Measurements from ENCODE around the gene AGXT. TPM values are rescaled to one million over a fixed set of nuclear protein-coding genes. Genes with fewer than 3 reads are reported as not detected.

The AGXT gene
- total RNA-seq, 2 donors from 2014 or later: not detected

DNA sequence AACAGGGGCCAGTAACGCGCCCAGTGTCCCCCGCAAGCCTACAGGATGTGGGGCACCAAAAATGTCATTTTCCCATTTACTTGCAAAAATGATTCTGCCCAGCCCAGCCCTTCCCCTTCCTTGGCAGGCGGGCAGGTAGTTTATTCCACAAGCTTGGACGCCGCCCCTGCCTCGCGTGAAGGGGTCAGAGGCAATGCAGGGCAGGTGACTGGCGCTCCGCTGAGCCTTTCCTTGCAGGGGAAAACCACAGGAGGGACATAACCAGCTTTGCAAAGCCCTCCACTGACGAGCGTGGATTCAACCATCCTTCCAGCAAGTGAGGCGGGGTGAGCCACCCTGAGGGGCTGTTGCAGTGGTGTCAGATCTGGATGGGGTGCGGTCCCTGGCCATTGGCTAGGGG lies 22.1 kb downstream of the AGXT start:
- H3K36me3 Mint-ChIP-seq (ENCODE audit: low read depth): no peaks in the 10 kb centered on the region
- no peak overlapping the region for H3K4me3 Mint-ChIP-seq
- no peaks in the 10 kb centered on the region for H3K9me3 ChIP-seq (ENCODE audit: control insufficient read depth, low read length, poor library complexity, severe bottlenecking)
- peaks cover 5% of the 10 kb centered on the region for H3K27me3 Mint-ChIP-seq
- H3K27ac Mint-ChIP-seq: no peak overlapping the region
- ATAC-seq (no peak), DNase-seq (no peak)
- no peaks in the 10 kb centered on the region for H3K4me1 Mint-ChIP-seq

DNA sequence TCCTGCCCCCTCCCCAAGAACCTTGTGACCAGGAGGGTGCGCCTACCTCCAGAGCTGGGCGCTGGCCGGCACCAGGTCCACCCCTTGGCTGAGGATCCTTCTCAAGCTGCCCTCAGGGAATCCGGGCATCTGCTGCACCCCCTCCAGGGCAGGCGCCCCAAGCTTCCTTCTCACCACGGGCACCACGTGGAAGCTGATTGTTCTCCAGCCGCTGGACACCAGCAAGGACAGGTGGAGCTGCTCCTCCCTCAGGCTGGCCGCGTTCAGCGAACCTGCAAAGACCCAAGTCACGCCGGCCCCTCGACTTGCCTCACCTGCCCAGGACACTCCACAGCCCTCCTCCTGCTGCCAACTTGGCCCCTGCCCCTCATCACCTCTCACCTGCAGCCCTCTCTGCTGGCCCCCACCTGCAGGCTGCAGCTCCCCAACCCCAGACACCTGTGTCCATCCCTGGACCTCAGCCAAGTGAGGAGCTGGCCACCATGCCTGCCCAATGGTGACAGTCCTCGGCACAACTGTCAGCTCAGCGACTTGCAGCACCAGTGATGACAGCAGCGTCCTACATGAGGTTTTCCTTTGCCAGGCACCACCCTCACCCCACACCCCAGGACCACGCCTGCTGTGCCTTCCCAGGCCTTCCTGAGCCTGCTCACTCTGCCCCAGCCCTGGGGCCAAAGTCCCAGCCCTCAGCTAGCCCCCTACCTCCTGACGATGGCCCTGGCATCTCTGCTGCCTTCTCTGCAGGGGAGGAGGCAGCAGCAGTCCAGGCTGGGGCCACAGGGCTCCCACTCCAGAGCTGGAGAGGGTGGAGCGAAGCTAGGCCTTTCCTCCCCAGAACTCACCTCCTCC lies 23.1 kb downstream of the AGXT start:
- H3K4me1 Mint-ChIP-seq: no peaks in the 10 kb centered on the region
- H3K27ac Mint-ChIP-seq: no peak overlapping the region

DNA sequence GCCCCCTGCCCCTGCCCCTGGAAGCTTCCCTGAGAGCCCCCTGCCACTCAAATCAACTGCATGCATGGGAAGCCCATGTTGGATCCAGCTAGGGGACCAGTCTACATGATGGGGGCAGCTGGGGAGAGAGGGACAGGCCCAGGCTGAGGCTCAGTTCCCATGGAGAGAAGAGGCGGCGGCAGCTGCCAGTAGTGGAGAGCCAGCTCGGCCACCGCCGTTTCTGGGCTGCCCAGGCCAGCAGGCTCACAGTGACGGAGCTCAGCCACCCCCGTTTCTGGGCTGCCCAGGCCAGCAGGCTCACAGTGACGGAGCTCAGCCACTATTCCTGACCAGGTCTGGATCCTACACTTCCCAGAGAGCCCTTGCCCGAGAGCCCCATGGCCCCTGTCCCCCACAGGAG lies 23.7 kb downstream of the AGXT start:
- H3K4me3 Mint-ChIP-seq: no peak overlapping the region
- H3K27ac Mint-ChIP-seq: no peak overlapping the region
- DNase-seq (no peak), ATAC-seq (no peak)
- H3K36me3 Mint-ChIP-seq (ENCODE audit: low read depth): no peaks in the 10 kb centered on the region
- H3K4me1 Mint-ChIP-seq: no peaks in the 10 kb centered on the region
- no peaks in the 10 kb centered on the region for H3K9me3 ChIP-seq (ENCODE audit: control insufficient read depth, low read length, poor library complexity, severe bottlenecking)
- H3K27me3 Mint-ChIP-seq: peaks cover 5% of the 10 kb centered on the region

More for the DNA sequence above, 23.1 kb downstream of the AGXT start:
- DNase-seq (no peak), ATAC-seq (no peak)
- Mint-ChIP-seq H3K4me3 (no peak overlapping the region), H3K27me3 (peaks cover 5% of the 10 kb centered on the region), H3K36me3 (ENCODE audit: low read depth) (no peaks in the 10 kb centered on the region)
- no peaks in the 10 kb centered on the region for H3K9me3 ChIP-seq (ENCODE audit: control insufficient read depth, low read length, poor library complexity, severe bottlenecking)

DNA sequence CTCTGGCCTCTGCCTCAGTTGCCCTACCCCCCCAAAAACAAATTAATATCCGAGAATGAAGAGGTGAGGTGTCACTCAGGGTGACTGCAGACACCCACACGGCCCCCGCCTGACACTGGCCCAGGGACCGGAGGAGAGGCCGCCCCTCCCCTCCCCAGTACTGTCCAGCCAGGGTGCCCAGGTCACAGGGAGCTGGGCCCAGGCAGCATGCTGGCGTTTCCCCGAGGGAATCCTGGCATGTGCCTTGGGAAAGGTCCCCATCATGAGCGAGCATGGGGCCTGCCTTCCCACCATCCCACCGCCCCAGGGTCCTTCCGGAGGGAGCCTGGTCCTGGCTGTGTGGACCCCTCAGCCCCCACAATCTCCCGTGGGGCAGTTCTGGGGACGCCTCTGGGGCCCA lies 24.3 kb downstream of the AGXT start:
- Mint-ChIP-seq H3K27me3 (peaks cover 11% of the 10 kb centered on the region), H3K27ac (no peak overlapping the region), H3K36me3 (ENCODE audit: low read depth) (no peaks in the 10 kb centered on the region), H3K4me3 (no peak overlapping the region), H3K4me1 (no peaks in the 10 kb centered on the region)
- no peaks in the 10 kb centered on the region for H3K9me3 ChIP-seq (ENCODE audit: control insufficient read depth, low read length, poor library complexity, severe bottlenecking)
- no peak for DNase-seq
- ATAC-seq: no peak

DNA sequence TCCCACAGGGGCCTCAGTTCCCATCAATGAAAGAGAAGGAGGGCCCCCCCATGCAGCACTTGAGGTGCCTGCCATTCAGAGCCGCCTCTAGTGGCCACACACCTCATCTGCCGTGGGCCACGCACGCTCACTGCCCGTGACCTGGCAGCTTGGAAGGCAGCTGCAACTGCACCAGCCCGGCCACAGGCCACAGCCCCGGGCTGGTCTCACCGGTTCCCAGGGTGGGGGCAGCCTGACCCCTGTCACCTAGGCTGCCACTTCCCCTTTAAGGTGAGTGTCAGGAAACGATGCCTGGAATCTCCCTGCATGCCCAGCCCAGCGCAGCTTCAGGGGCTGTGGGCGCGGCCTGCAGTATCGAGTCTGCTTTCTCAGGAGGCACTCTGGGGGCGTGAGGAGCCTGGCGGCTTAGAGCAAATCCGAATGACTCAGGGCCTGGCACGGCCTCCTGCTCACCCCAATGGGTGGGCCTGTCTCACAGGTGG lies 24.8 kb downstream of the AGXT start:
- ATAC-seq: no peak
- H3K9me3 ChIP-seq (ENCODE audit: control insufficient read depth, low read length, poor library complexity, severe bottlenecking): no peaks in the 10 kb centered on the region
- H3K27ac Mint-ChIP-seq: no peak overlapping the region
- no peaks in the 10 kb centered on the region for H3K36me3 Mint-ChIP-seq (ENCODE audit: low read depth)
- H3K4me1 Mint-ChIP-seq: no peaks in the 10 kb centered on the region
- H3K27me3 Mint-ChIP-seq: peaks cover 13% of the 10 kb centered on the region
- H3K4me3 Mint-ChIP-seq: no peak overlapping the region
- DNase-seq: no peak

DNA sequence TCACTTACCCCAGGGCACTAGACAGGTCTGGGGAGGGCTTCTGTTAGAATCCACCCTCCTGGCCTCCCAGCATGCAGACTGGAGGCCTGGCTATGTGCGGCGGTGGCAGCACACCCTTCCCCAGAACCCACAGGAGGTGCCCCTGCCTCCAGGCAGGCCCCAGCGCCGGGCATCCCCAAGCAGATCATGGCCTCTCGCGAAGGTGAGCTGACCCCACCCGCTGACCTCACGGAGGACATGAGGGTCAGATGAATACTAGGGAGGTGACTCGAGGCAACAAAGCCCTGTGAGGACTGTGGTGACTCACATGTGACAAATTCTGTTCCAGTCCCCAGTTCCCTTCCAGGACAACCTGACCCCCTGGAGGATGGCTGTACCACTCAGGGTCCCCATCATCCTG lies 25.4 kb downstream of the AGXT start:
- H3K9me3 ChIP-seq (ENCODE audit: control insufficient read depth, low read length, poor library complexity, severe bottlenecking): no peaks in the 10 kb centered on the region

DNA sequence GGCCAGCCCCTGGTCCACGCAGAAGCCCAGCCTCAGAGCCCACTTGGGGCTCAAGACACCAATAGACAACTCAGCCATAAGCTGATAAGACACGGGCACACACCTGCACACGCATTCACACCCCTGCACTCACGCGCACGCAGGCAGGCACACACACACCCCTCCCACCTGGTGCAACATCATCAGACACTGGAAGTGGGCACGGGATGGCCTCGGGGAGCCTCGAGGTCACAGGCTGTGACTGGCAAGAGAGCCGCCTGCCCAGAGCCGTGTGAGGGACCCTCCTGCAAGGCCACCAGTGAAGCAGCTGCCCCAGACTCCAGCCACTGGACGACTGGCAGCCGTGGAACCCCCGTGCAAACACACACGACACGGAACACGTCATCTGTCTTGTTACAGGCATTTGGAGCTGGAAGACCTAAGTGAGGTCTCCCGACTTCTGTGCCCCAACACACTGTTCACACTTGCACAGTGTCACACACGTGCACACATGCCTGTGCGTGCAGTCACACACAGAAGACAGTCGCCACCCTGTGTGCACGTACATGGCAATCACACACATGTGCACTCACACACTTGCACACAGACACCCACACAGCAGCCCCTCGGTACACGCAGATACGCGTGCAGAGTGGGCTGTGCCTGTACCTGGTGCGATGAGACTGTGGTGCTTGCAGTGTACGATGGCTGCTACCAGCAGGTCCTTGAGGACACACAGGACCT lies 26.4 kb downstream of the AGXT start:
- peaks cover 13% of the 10 kb centered on the region for H3K27me3 Mint-ChIP-seq
- ATAC-seq (no peak), DNase-seq (no peak)
- H3K27ac Mint-ChIP-seq: no peak overlapping the region
- no peaks in the 10 kb centered on the region for H3K9me3 ChIP-seq (ENCODE audit: control insufficient read depth, low read length, poor library complexity, severe bottlenecking)
- no peaks in the 10 kb centered on the region for H3K4me1 Mint-ChIP-seq
- H3K4me3 Mint-ChIP-seq: no peak overlapping the region
- H3K36me3 Mint-ChIP-seq (ENCODE audit: low read depth): no peaks in the 10 kb centered on the region

More for the DNA sequence above, 25.4 kb downstream of the AGXT start:
- Mint-ChIP-seq H3K36me3 (ENCODE audit: low read depth) (no peaks in the 10 kb centered on the region), H3K27ac (no peak overlapping the region), H3K4me1 (no peaks in the 10 kb centered on the region), H3K4me3 (no peak overlapping the region), H3K27me3 (peaks cover 13% of the 10 kb centered on the region)
- ATAC-seq: no peak
- no peak for DNase-seq

DNA sequence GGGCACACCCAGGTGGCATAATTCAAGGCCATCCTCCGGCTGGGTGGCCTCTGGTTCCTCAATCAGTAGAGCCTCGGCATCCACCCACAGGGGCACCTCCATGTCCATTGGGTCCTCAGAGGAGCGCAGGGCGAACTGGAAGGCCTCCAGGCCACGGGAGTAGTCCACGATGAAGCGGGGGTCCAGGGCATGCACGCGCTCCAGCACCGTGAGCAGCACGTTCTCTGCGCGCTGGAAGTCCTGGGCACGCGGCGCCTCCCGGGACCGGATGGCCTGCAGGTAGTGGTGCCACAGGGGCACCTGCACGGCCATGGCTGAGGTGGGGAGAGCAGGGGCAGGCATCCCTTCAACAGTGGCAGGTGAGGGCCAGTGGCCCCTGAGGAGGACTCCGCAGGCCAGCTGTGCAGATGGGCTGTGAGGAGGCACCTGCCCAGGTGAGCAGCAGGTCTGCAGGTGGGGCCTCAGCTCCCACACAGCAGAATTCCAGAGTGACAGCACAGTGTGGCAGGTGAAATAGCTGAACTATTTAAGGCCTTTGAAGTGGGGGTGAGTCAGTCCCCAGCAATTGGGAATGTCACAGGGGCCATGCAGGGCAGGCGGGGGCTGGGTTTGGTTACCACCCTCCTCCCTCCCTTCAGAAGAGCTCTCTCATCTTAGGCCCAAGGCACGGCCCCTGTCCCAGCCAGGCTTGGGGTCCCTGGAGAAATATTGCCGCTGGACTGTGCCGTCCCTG lies 27.2 kb downstream of the AGXT start, which contains the start of gene MAB21L4:
TSS of gene MAB21L4 (minus strand) at position 501 of the 733 bp plus-strand sequence. CDS start at position 342, 159 bp downstream.
- no peaks in the 10 kb centered on the region for H3K9me3 ChIP-seq (ENCODE audit: control insufficient read depth, low read length, poor library complexity, severe bottlenecking)
- ATAC-seq: no peak
- Mint-ChIP-seq H3K27ac (no peak within 1 kb of the TSS), H3K27me3 (peaks cover 17% of the 10 kb centered on the region), H3K36me3 (ENCODE audit: low read depth) (no peaks in the 10 kb centered on the region), H3K4me3 (no peak within 1 kb of the TSS), H3K4me1 (no peaks in the 10 kb centered on the region)
- no peak for DNase-seq

DNA sequence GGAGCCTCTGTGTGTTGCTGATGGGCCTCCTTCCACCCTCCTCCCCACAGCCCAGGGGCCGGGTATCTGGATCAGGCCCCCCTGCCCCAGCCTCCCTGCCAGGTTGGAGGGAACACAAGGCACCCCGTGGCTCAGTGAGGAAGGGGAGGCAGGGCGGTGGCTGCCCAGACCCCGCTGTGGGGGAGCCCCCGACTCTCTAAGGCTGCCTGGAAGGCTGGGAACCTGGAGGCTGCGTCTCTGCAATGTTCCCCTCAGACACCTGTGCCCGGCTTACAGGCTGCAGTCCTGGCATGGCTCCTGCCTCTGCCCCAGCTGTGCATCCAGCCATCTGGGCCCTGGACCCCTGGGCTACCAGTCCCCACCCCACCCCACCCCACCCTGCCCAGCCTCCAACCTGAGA lies 27.8 kb downstream of the AGXT start:
- DNase-seq (no peak), ATAC-seq (no peak)
- no peaks in the 10 kb centered on the region for H3K36me3 Mint-ChIP-seq (ENCODE audit: low read depth)
- H3K27ac Mint-ChIP-seq: no peak overlapping the region
- H3K4me3 Mint-ChIP-seq: no peak overlapping the region
- no peaks in the 10 kb centered on the region for H3K9me3 ChIP-seq (ENCODE audit: control insufficient read depth, low read length, poor library complexity, severe bottlenecking)
- H3K4me1 Mint-ChIP-seq: no peaks in the 10 kb centered on the region
- peaks cover 19% of the 10 kb centered on the region for H3K27me3 Mint-ChIP-seq

DNA sequence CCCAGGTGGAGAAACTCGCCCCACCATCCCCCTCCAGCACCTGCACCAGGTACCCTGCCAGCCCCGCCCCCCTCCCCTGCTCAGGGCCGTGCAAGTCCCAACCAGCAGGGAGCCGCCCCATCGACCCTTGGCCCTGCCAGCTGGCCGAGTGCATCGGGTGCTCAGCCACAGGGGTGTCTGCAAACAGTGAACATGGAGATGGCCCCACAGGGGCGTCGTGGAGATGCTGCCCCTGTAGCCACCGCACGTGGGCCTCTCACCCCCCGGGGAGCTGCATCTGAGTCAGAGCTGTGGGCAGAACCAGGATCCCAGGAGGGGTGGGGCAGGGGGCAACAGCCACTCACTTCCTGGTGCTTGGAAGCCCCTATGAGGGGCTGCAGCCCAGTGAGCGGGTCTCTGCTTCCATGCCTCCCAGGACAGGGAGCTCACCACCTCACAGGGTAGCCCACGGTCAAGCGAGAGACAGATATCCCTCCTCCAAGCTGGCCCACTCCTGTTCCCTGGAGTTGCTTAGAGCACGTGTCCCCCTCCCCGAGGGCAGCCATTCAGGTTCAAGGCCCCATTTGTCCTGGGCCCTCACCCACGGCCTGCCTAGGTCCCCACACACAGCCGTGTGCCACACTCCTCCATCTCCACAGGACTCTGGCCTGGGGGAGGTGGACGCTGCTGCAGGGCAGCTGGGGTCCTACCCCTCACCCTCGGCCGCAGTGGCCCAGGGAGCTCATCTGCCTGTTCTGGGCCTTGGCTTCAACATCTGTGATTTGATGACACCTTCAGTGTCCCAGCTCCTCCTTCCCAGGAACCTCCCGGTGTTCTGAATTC lies 28.5 kb downstream of the AGXT start:
- H3K27ac Mint-ChIP-seq: no peak overlapping the region
- no peaks in the 10 kb centered on the region for H3K4me1 Mint-ChIP-seq
- peaks cover 18% of the 10 kb centered on the region for H3K27me3 Mint-ChIP-seq
- no peaks in the 10 kb centered on the region for H3K36me3 Mint-ChIP-seq (ENCODE audit: low read depth)
- no peak for ATAC-seq
- no peaks in the 10 kb centered on the region for H3K9me3 ChIP-seq (ENCODE audit: control insufficient read depth, low read length, poor library complexity, severe bottlenecking)
- H3K4me3 Mint-ChIP-seq: no peak overlapping the region
- no peak for DNase-seq

DNA sequence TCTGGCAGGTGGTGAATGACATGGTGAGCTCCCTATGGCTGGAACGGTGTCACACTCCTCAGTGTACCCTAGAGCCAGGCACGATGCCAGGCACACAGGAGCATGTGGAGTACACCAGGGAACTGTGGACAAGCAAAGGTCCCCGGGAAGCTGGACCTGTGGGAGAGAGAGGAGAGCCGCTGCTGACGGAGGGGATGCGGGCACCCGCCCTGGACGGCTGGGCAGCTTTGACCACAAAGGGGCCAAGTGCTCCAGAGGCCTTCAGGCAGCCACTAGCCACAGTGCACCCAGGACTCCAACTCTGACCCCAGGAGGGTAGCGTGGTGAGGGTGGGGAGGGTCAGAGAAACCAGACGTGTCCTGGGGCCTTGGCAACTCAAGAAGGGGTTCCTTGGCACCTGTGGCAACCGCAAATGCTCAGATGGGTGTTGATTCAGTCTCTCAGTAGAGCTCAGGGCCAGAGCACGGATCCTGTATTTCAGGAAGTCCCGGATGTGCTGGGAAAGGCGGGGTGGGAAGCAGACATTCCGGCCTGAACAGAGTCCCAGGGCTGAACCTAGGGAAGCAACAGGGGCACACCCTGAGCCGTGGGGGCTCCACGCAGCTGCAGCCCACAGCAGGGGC lies 29.6 kb downstream of the AGXT start:
- Mint-ChIP-seq H3K4me3 (no peak overlapping the region), H3K4me1 (no peaks in the 10 kb centered on the region), H3K36me3 (ENCODE audit: low read depth) (no peaks in the 10 kb centered on the region), H3K27ac (no peak overlapping the region), H3K27me3 (peaks cover 25% of the 10 kb centered on the region)
- DNase-seq (no peak), ATAC-seq (no peak)
- H3K9me3 ChIP-seq (ENCODE audit: control insufficient read depth, low read length, poor library complexity, severe bottlenecking): no peaks in the 10 kb centered on the region

DNA sequence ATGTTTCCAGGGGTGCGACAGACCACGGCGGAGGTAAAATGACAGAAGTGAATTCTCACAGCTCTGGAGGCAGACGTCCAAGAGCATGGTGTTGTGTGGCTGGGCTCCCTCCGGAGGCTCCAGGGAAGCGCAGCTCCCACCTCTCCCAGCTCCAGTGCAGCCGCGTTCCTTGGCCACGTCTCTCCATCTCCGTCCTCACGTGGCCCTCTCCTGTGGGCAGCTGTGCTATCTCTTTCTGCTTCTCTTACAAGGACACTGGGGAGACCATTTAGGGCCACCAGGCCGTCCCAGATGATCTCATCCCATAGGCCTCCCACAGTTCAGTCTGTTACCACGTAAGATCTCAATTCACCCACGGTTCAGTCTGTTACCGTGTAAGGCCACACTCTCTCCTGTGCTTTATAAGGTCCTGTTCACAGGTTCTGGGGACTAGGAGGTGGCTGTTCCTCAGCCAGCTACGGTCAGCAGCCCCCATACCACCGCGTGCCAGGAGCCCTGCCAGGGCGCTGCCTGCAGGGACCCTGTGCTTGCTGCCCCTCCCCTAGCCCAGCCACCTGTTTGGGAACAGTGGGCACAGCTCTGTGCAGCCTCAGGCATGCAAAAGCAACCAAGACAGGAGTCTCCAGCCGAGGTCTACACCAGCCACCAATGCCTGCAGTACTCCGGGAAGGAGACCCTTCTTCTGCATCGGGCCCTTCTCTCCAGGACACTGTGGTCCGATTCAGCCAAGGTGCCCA lies 30.3 kb downstream of the AGXT start:
- Mint-ChIP-seq H3K4me1 (no peaks in the 10 kb centered on the region), H3K36me3 (ENCODE audit: low read depth) (no peaks in the 10 kb centered on the region), H3K27ac (no peak overlapping the region), H3K27me3 (peaks cover 25% of the 10 kb centered on the region), H3K4me3 (no peak overlapping the region)
- no peaks in the 10 kb centered on the region for H3K9me3 ChIP-seq (ENCODE audit: control insufficient read depth, low read length, poor library complexity, severe bottlenecking)
- ATAC-seq (no peak), DNase-seq (no peak)
